ENCODE results near the gene FKBP5. TPM values are rescaled to one million over a fixed set of nuclear protein-coding genes. Genes with fewer than 3 reads are reported as not detected.

Gene FKBP5
- total and polyA plus RNA-seq, 10 of the 15 experiments (the other 5 are each of a cell fraction or from before 2014, with no cell fraction given), result 29.0 to 123 (median 62.3) TPM

DNA sequence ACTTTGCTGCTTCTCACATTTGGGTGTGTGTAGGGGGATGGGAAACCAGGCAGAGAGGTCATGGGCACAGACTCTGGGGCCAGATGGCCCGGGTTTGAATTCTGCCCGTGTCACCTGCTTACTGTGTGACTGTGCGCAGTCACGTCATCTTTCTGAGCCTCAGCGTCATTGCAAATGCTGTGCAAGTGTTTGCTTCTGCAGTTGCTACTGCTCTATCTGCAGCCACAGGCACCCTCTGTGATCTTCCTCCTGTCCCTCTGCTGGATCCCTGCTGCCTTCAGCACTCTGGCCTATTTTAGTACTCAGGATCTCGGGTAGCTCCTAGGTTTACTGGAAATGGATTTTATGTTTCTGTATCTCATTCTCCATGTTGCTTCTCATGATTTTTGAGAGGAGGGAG is 135.4 kb downstream of the FKBP5 start:
- 37% methylated on average over 6 of the region's 6 CpGs for WGBS (ENCODE audit: insufficient coverage, insufficient replicate concordance, low lambda C conversion rate, missing lambda C conversion rate)
- no peaks in the 10 kb centered on the region for H3K4me1 ChIP-seq (ENCODE audit: control insufficient read depth, insufficient read depth, low read length)
- DNase-seq (ENCODE audit: low read depth, low spot score) (no peak), FAIRE-seq (no peak), ATAC-seq (no peak)
- H3K27me3 ChIP-seq (replicated peaks in 1 of 2; ENCODE audit: control insufficient read depth in 2 of 2, insufficient read depth in 2 of 2, low read length in 1 of 2), result no peaks in the 10 kb centered on the region
- H3K27ac ChIP-seq (ENCODE audit: control insufficient read depth, insufficient read depth), result no peak overlapping the region
- in situ Hi-C loops (cut with MboI), result no loop called here
- RAD21 ChIA-PET (ENCODE audit: unreplicated experiment), result interaction anchor here (1.0 kb wide), 1 partner anchor 183 kb away, joined by 3 read pairs; no protein-coding TSS in a partner anchor
- intact Hi-C loops (cut with micrococcal nuclease; ENCODE audit: unreplicated experiment), result no loop called here
- H2AFZ ChIP-seq (ENCODE audit: control insufficient read depth, low read depth, low read length), result no peak overlapping the region
- no TSS peak for BruUV-seq (replicated peaks)
- POLR2A ChIA-PET, result no interaction called here
- peaks cover 1% of the 10 kb centered on the region; the same call in 1 of the 3 replicates for H3K9me3 ChIP-seq (replicated peaks; ENCODE audit: control insufficient read depth, insufficient read depth, low read length)
- TF ChIP-seq RFX5 (IDR thresholded peaks at IDR 0.05; ENCODE audit: low read depth, low read length), result no peak
- TF ChIP-seq, protein P1, sequence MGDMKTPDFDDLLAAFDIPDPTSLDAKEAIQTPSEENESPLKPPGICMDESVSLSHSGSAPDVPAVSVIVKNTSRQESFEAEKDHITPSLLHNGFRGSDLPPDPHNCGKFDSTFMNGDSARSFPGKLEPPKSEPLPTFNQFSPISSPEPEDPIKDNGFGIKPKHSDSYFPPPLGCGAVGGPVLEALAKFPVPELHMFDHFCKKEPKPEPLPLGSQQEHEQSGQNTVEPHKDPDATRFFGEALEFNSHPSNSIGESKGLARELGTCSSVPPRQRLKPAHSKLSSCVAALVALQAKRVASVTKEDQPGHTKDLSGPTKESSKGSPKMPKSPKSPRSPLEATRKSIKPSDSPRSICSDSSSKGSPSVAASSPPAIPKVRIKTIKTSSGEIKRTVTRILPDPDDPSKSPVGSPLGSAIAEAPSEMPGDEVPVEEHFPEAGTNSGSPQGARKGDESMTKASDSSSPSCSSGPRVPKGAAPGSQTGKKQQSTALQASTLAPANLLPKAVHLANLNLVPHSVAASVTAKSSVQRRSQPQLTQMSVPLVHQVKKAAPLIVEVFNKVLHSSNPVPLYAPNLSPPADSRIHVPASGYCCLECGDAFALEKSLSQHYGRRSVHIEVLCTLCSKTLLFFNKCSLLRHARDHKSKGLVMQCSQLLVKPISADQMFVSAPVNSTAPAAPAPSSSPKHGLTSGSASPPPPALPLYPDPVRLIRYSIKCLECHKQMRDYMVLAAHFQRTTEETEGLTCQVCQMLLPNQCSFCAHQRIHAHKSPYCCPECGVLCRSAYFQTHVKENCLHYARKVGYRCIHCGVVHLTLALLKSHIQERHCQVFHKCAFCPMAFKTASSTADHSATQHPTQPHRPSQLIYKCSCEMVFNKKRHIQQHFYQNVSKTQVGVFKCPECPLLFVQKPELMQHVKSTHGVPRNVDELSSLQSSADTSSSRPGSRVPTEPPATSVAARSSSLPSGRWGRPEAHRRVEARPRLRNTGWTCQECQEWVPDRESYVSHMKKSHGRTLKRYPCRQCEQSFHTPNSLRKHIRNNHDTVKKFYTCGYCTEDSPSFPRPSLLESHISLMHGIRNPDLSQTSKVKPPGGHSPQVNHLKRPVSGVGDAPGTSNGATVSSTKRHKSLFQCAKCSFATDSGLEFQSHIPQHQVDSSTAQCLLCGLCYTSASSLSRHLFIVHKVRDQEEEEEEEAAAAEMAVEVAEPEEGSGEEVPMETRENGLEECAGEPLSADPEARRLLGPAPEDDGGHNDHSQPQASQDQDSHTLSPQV (IDR thresholded peaks at IDR 0.05), result no peak
- TF ChIP-seq, protein P2, sequence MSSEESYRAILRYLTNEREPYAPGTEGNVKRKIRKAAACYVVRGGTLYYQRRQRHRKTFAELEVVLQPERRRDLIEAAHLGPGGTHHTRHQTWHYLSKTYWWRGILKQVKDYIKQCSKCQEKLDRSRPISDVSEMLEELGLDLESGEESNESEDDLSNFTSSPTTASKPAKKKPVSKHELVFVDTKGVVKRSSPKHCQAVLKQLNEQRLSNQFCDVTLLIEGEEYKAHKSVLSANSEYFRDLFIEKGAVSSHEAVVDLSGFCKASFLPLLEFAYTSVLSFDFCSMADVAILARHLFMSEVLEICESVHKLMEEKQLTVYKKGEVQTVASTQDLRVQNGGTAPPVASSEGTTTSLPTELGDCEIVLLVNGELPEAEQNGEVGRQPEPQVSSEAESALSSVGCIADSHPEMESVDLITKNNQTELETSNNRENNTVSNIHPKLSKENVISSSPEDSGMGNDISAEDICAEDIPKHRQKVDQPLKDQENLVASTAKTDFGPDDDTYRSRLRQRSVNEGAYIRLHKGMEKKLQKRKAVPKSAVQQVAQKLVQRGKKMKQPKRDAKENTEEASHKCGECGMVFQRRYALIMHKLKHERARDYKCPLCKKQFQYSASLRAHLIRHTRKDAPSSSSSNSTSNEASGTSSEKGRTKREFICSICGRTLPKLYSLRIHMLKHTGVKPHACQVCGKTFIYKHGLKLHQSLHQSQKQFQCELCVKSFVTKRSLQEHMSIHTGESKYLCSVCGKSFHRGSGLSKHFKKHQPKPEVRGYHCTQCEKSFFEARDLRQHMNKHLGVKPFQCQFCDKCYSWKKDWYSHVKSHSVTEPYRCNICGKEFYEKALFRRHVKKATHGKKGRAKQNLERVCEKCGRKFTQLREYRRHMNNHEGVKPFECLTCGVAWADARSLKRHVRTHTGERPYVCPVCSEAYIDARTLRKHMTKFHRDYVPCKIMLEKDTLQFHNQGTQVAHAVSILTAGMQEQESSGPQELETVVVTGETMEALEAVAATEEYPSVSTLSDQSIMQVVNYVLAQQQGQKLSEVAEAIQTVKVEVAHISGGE (CRISPR knock-in tag; IDR thresholded peaks at IDR 0.05), result no peak
- TF ChIP-seq SREBF2 (IDR thresholded peaks at IDR 0.05; ENCODE audit: low read length), result no peak
- no peak for TF ChIP-seq MTA2 (IDR thresholded peaks at IDR 0.05; ENCODE audit: low read depth)
- TF ChIP-seq, protein P3, sequence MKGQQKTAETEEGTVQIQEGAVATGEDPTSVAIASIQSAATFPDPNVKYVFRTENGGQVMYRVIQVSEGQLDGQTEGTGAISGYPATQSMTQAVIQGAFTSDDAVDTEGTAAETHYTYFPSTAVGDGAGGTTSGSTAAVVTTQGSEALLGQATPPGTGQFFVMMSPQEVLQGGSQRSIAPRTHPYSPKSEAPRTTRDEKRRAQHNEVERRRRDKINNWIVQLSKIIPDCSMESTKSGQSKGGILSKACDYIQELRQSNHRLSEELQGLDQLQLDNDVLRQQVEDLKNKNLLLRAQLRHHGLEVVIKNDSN (IDR thresholded peaks at IDR 0.05; ENCODE audit: borderline replicate concordance, extremely low read length, insufficient read depth, low read depth, low read length), result no peak
- TF ChIP-seq, protein P4, sequence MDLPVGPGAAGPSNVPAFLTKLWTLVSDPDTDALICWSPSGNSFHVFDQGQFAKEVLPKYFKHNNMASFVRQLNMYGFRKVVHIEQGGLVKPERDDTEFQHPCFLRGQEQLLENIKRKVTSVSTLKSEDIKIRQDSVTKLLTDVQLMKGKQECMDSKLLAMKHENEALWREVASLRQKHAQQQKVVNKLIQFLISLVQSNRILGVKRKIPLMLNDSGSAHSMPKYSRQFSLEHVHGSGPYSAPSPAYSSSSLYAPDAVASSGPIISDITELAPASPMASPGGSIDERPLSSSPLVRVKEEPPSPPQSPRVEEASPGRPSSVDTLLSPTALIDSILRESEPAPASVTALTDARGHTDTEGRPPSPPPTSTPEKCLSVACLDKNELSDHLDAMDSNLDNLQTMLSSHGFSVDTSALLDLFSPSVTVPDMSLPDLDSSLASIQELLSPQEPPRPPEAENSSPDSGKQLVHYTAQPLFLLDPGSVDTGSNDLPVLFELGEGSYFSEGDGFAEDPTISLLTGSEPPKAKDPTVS (IDR thresholded peaks at IDR 0.05; ENCODE audit: low read depth, low read length), result no peak
- TF ChIP-seq CREB1 (IDR thresholded peaks at IDR 0.05; ENCODE audit: low read depth), result no peak
- no peak for TF ChIP-seq SPI1 (IDR thresholded peaks at IDR 0.05; ENCODE audit: borderline replicate concordance, insufficient read depth, low read depth, low read length)
- TF ChIP-seq GABPA (IDR thresholded peaks at IDR 0.05; ENCODE audit: low read depth), result no peak
- no peak for TF ChIP-seq BMI1 (IDR thresholded peaks at IDR 0.05; ENCODE audit: borderline replicate concordance)
- no peak for TF ChIP-seq BHLHE40 (IDR thresholded peaks at IDR 0.05; ENCODE audit: borderline replicate concordance in 1 of 2, low read depth in 2 of 2, low read length in 1 of 2)
- TF ChIP-seq CHD1 (IDR thresholded peaks at IDR 0.05; ENCODE audit: low read depth, low read length), result no peak
- TF ChIP-seq PML (IDR thresholded peaks at IDR 0.05; ENCODE audit: low read length), result no peak
- SMC1A ChIA-PET (ENCODE audit: uncharacterized antibody, unreplicated experiment), result interaction anchor here (0.6 kb wide), 1 partner anchor 10 kb away, joined by 3 read pairs; no protein-coding TSS in a partner anchor
- no peak overlapping the region for H3K4me3 ChIP-seq
- H3K4me2 ChIP-seq (ENCODE audit: control insufficient read depth, insufficient read depth), result no peak overlapping the region
- CTCF ChIA-PET, result interaction anchor here (0.6 to 3.7 kb wide), 5 partner anchors 9 to 550 kb away, joined by 3 to 19 read pairs (median 7); partner anchors contain the start of gene ARMC12
- no peaks in the 10 kb centered on the region for H4K20me1 ChIP-seq (ENCODE audit: control insufficient read depth, insufficient read depth)
- no peaks in the 10 kb centered on the region for H3K36me3 ChIP-seq (ENCODE audit: control insufficient read depth in 2 of 2, insufficient read depth in 2 of 2, low read length in 1 of 2)
- no peak overlapping the region for H3K9ac ChIP-seq (ENCODE audit: control insufficient read depth, insufficient read depth, low read length)
- no peaks in the 10 kb centered on the region for H3K79me2 ChIP-seq (ENCODE audit: control insufficient read depth, insufficient read depth, low read length)

All from GM12878 (cell line).